Measurements from ENCODE around the gene CUL3. TPM values are rescaled to one million over a fixed set of nuclear protein-coding genes. Genes with fewer than 3 reads are reported as not detected.

The CUL3 gene
- total and polyA plus RNA-seq, 2 of the 13 experiments (the other 11 are each of a cell fraction or from before 2014, with no cell fraction given) = 33.2 to 62.3 TPM

GRCh38 chr2:224585211-224586088, at the start of gene CUL3 (continued):
- peak; percentile 90 for TF ChIP-seq SAP130 (CRISPR knock-in tag; IDR thresholded peaks at IDR 0.05; ENCODE audit: low read depth)
- TF ChIP-seq ZBTB44 (CRISPR knock-in tag; IDR thresholded peaks at IDR 0.05) = no peak
- TF ChIP-seq THAP8 (CRISPR knock-in tag; IDR thresholded peaks at IDR 0.05; ENCODE audit: borderline replicate concordance) = 0 out of 2 replicates have a peak, but pooled peaks have one; percentile 69
- TF ChIP-seq ELF4 (CRISPR knock-in tag; IDR thresholded peaks at IDR 0.05; ENCODE audit: borderline replicate concordance) = no peak
- TF ChIP-seq ZBTB3 (CRISPR knock-in tag; IDR thresholded peaks at IDR 0.05; ENCODE audit: borderline replicate concordance, low read depth) = no peak
- no peak for TF ChIP-seq AKNA (CRISPR knock-in tag; IDR thresholded peaks at IDR 0.05; ENCODE audit: borderline replicate concordance)
- no peak for TF ChIP-seq ZNF136 (CRISPR knock-in tag; IDR thresholded peaks at IDR 0.05; ENCODE audit: low read depth)
- peak; percentile 82; the same call in 1 of the 2 replicates for TF ChIP-seq ERF (CRISPR knock-in tag; IDR thresholded peaks at IDR 0.05)
- no peak for TF ChIP-seq MEIS1 (CRISPR knock-in tag; IDR thresholded peaks at IDR 0.05; ENCODE audit: borderline replicate concordance)
- TF ChIP-seq ZNF282 (IDR thresholded peaks at IDR 0.05; ENCODE audit: partially characterized antibody) = no peak
- peak; percentile 93; the same call in 1 of the 2 replicates for TF ChIP-seq ZNF580 (CRISPR knock-in tag; IDR thresholded peaks at IDR 0.05; ENCODE audit: borderline replicate concordance, low read depth)
- TF ChIP-seq TOPORS (CRISPR knock-in tag; IDR thresholded peaks at IDR 0.05) = no peak
- TF ChIP-seq YY1 (IDR thresholded peaks at IDR 0.05; ENCODE audit: insufficient read depth, insufficient replicate concordance, low read depth, low read length) = peak; percentile 74
- TF ChIP-seq REST (IDR thresholded peaks at IDR 0.05; ENCODE audit: borderline replicate concordance in 1 of 2, low read depth in 1 of 2, low read length in 2 of 2) = peak in 1 of 2 experiments; percentile 56; a peak in 1 of 4 replicates
- TF ChIP-seq TMF1 (CRISPR knock-in tag; IDR thresholded peaks at IDR 0.05; ENCODE audit: low read depth) = peak; percentile 28; the same call in 1 of the 2 replicates
